Sigmoid colon (tissue), 7 donors: ENCODE measurements around the gene LPCAT3. TPM values are rescaled to one million over a fixed set of nuclear protein-coding genes. Genes with fewer than 3 reads are reported as not detected.

ENCODE experiments used
- DNase-seq: peaks from one replicate; pipeline ENCODE4 v3.0.0-alpha.2; 2019
- H3K27ac ChIP-seq, 4 donors: fragments of 200-600 bp; sonication (generic); one replicate each; pipeline ENCODE4 v1.5.1; 2016 to 2019; ENCODE audit warnings: mild to moderate bottlenecking in 1 of 4
- H3K27me3 ChIP-seq, 3 donors: fragments of 200-600 bp; sonication (generic); one replicate each; pipeline ENCODE4 v1.5.1; 2019; ENCODE audit warnings: mild to moderate bottlenecking in 1 of 3
- H3K36me3 ChIP-seq, 4 donors: fragments of 200-600 bp; sonication (generic); one replicate each; pipeline ENCODE4 v1.5.1; 2016 to 2019
- H3K4me1 ChIP-seq, 4 donors: fragments of 200-600 bp; sonication (generic); one replicate each; pipeline ENCODE4 v1.5.1; 2017 to 2019
- H3K4me3 ChIP-seq, 4 donors: fragments of 200-600 bp; sonication (generic); one replicate each; pipeline ENCODE4 v1.5.1; 2017 to 2019; ENCODE audit warnings: mild to moderate bottlenecking in 2 of 4, moderate library complexity in 1 of 4
- H3K9me3 ChIP-seq, 4 donors: fragments of 200-600 bp in 3 of 4; sonication (generic) in 3 of 4; one replicate each; pipeline versions ENCODE4 v1.5.1 to v1.6.1; 2013 to 2019
- CTCF ChIP-seq, 4 experiments: fragments of 450-650 bp in 3 of 4; fragments of 200-600 bp in 1 of 4; IDR thresholded peaks; one replicate each; pipeline ENCODE4 v1.5.1; 2016 to 2019; ENCODE audit warnings: antibody characterized with exemption in 4 of 4, mild to moderate bottlenecking in 3 of 4, moderate library complexity in 2 of 4
- EP300 ChIP-seq, 4 donors: sonication (generic); formaldehyde crosslinking; IDR thresholded peaks; one replicate each; pipeline ENCODE4 v1.6.1; 2017; ENCODE audit warnings: antibody characterized with exemption in 4 of 4
- POLR2A ChIP-seq, 2 donors: fragments of 450-650 bp; IDR thresholded peaks; one replicate each; pipeline ENCODE4 v1.6.1; 2016; ENCODE audit warnings: antibody characterized with exemption in 2 of 2, mild to moderate bottlenecking in 2 of 2, moderate library complexity in 2 of 2
- POLR2AphosphoS5 ChIP-seq, 4 donors: sonication (generic); formaldehyde crosslinking; IDR thresholded peaks; one replicate each; pipeline ENCODE4 v1.6.1; 2017; ENCODE audit warnings: antibody characterized with exemption in 4 of 4
- WGBS, 2 donors: extraction: QIAGEN DNeasy Blood & Tissue Kit; methylation state at CpG; one replicate each; pipeline ENCODE4 v1.1.7; 2013; 5-methylcytosine and 5-hydroxymethylcytosine counted together
- intact Hi-C: fragments of 100-400 bp; cut with DNase I; formaldehyde crosslinking; loops from one replicate; pipeline ENCODE4 v1.15.1; 2023
- polyA plus RNA-seq, 3 donors: library from polyadenylated mRNA; stranded (reverse); fragments of 200-250 nt; gene quantifications; one replicate each; pipeline ENCODE4 v1.2.3, GENCODE V29; 2013
- total RNA-seq, 4 donors: library from RNA; depleted of rRNA; stranded (reverse); fragments of >200 nt; gene quantifications; one replicate each; pipeline ENCODE4 v1.1.0, GENCODE V29; 2016
- donor health status: healthy with polysubstance abuse.
- donor health status: Bipolar disorder and iron deficiency.
- donor health status: healthy.

LPCAT3 gene
- total and polyA plus RNA-seq, 7 donors: 7.8 to 47.9 (median 25.3) TPM

DNA sequence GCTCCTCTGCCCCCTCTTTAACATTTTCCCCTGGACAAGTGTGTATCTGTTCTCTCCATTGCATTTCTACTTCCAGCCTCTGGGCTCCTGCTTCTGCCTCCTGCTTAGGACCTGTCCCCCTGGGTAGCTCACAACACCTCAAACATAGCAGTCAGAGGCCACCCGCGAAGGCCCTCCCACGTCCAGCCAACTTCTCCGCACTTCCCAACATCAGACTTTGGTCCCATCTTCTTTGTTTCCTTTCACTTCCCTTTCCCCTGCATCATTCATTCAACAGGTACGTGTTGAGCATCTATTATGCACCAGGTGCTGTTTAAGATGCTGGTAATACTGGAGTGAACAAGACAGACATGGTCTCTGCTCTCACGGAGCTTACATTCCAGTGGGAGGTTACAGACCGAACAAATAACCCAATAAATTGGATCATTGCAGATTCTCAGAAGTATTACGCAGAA, 71.3 kb downstream of the LPCAT3 start:
- H3K27ac ChIP-seq: peak overlapping the region in 3 of 4 donors; percentile 39 to 99 (median 52)
- no peak for DNase-seq
- H3K36me3 ChIP-seq: peaks cover 0 to 16% (median under 1%) of the 10 kb centered on the region in 4 donors
- H3K27me3 ChIP-seq: no peaks in the 10 kb centered on the region
- H3K4me3 ChIP-seq: peak overlapping the region in 2 of 4 donors; percentile 6 to 16
- no peak for TF ChIP-seq CTCF (IDR thresholded peaks at IDR 0.05)
- no peak for TF ChIP-seq EP300 (IDR thresholded peaks at IDR 0.05)
- TF ChIP-seq POLR2AphosphoS5 (IDR thresholded peaks at IDR 0.05): no peak
- no peak for TF ChIP-seq POLR2A (IDR thresholded peaks at IDR 0.05)
- no peaks in the 10 kb centered on the region for H3K9me3 ChIP-seq
- 28 to 58% methylated on average over 8 of the region's 8 CpGs for WGBS, 2 donors
- H3K4me1 ChIP-seq: peaks cover 0 to 41% (median 31%) of the 10 kb centered on the region in 4 donors
- intact Hi-C loops: no loop called here

DNA sequence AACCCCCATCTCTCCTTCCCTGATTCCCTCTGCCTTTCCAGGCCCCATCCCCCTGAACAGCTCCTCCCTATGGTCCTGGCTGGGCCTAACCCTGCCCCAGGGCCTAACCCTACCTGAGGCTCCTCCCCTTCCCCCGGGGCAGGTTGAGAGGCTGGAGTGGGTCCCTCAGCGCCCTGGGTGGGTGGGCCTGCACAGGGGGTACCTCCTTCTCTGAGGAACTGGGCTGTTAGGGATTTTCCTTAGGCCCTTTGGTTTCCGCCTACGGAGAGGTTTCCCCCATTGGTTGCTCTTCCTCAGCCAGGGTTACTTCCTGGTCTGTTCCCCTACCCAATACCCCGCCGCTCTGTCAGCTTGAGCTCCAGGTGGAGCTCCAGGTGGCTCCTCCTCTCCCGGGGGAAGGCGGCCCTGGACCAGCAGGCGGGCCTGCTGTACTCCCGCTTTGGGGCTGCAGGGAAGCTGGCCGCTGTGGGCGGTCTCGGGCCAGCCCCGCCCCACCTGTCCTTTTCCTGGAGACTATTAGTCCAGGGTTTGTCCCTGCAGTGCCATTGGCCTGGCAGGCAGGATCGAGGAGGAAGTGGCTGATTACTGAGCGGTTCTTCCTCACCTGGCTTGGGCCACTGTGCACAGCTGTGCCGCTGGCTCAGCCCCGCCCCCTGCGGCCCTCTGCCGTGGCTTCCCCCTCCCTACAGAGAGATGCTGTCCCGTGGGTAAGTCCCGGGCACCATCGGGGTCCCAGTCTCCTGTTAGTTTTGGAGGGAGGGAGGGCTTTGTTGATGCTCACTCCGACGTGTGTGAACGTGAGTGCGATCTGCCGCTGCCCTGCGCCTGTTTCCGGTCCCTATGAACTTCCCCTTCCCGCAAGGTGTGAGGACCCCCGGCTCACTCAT, 72.0 kb downstream of the LPCAT3 start:
- TF ChIP-seq EP300 (IDR thresholded peaks at IDR 0.05) (no peak), CTCF (IDR thresholded peaks at IDR 0.05) (no peak), POLR2AphosphoS5 (IDR thresholded peaks at IDR 0.05) (peak in 2 of 4 donors; percentile 8 to 66), POLR2A (IDR thresholded peaks at IDR 0.05) (peak in 1 of 2 donors; percentile 73)
- Histone ChIP-seq H3K27ac (peak overlapping the region; percentile 11 to 99 (median 46)), H3K9me3 (no peaks in the 10 kb centered on the region), H3K4me3 (peak overlapping the region in 2 of 4 donors; percentile 6 to 16), H3K27me3 (no peaks in the 10 kb centered on the region), H3K36me3 (peaks cover 2 to 22% (median 6%) of the 10 kb centered on the region in 4 donors), H3K4me1 (peaks cover 0 to 48% (median 38%) of the 10 kb centered on the region in 4 donors)
- no peak for DNase-seq
- 4 to 15% methylated on average over 32 of the region's 32 CpGs for WGBS, 2 donors
- intact Hi-C loops: no loop called here

- Histone ChIP-seq H3K9me3 (no peaks in the 10 kb centered on the region), H3K36me3 (peaks cover 5 to 29% (median 10%) of the 10 kb centered on the region in 4 donors), H3K4me1 (peaks cover 0 to 54% (median 40%) of the 10 kb centered on the region in 4 donors), H3K27me3 (no peaks in the 10 kb centered on the region), H3K27ac (peak overlapping the region in 3 of 4 donors; percentile 52 to 99 (median 94)), H3K4me3 (no peak overlapping the region)
- TF ChIP-seq CTCF (IDR thresholded peaks at IDR 0.05) (no peak), POLR2A (IDR thresholded peaks at IDR 0.05) (no peak), POLR2AphosphoS5 (IDR thresholded peaks at IDR 0.05) (no peak), EP300 (IDR thresholded peaks at IDR 0.05) (no peak)
- 32 to 66% methylated on average over 11 of the region's 11 CpGs for WGBS, 2 donors
- no peak for DNase-seq
- intact Hi-C loops: loop anchor here (2.0 kb wide), 2 partner anchors 73 to 167 kb away; partner anchors contain the start of gene LPCAT3
These were observed 72.7 kb downstream of the LPCAT3 start for GRCh38 chr12:6945613-6946012.

GRCh38 chr12:6944381-6945186, 73.7 kb downstream of the LPCAT3 start:
- Histone ChIP-seq H3K4me3 (peak overlapping the region; percentile 52 to 76 (median 70)), H3K27ac (peak overlapping the region; percentile 92 to 99 (median 96)), H3K4me1 (peaks cover 0 to 55% (median 43%) of the 10 kb centered on the region in 4 donors), H3K27me3 (no peaks in the 10 kb centered on the region), H3K36me3 (peaks cover 5 to 38% (median 12%) of the 10 kb centered on the region in 4 donors), H3K9me3 (no peaks in the 10 kb centered on the region)
- TF ChIP-seq CTCF (IDR thresholded peaks at IDR 0.05) (peak; percentile 77 to 97 (median 89)), EP300 (IDR thresholded peaks at IDR 0.05) (no peak), POLR2A (IDR thresholded peaks at IDR 0.05) (no peak), POLR2AphosphoS5 (IDR thresholded peaks at IDR 0.05) (peak; percentile 61 to 81 (median 75))
- DNase-seq: peak; percentile 98
- intact Hi-C loops: loop anchor here (1.0 to 2.0 kb wide), 3 partner anchors 21 to 168 kb away; partner anchors contain the start of gene LPCAT3
- WGBS, 2 donors: 2 to 3% methylated on average over 48 of the region's 48 CpGs
